K562 (cell line): ENCODE results near the gene CDK14. TPM values are rescaled to one million over a fixed set of nuclear protein-coding genes. Genes with fewer than 3 reads are reported as not detected.

Source experiments
- ATAC-seq: fragments of 200-7000 bp; cut with Tn5 transposase; 3 replicates; pipeline ENCODE4 v1.9.1; 2020; ENCODE audit warnings: moderate library complexity
- BruUV-seq: library from RNA; stranded (reverse); fragments of 400-500 nt; replicated peaks from 2 replicates; lab custom pipeline; 2021; lab: Mats Ljungman, UMichigan
- CTCF ChIA-PET: fragments of 300-600 bp; formaldehyde crosslinking; extraction: SDS; loops from one replicate; lab custom pipeline; 2021; ENCODE audit warnings: low intra/inter-chr PET ratio; lab: Yijun Ruan, JAX
- POLR2A ChIA-PET: fragments of 300-600, 350-650 bp; sonication (Branson Sonifier 250); formaldehyde crosslinking; extraction: SDS; loops from one replicate; lab custom pipeline; 2021; ENCODE audit warnings: antibody characterized with exemption, inconsistent platforms; lab: Yijun Ruan, JAX
- DNase-seq, 4 experiments: peaks; one replicate each; pipeline versions ENCODE4 v3.0.0 to v3.0.0-alpha.2; 2011 to 2018; ENCODE audit warnings: low spot score in 3 of 4, mixed read lengths in 3 of 4; ENCODE audit errors: extremely low read depth in 1 of 4
- FAIRE-seq: peaks from 2 replicates; lab custom pipeline; 2011; peaks lifted over from hg19 to GRCh38; lab: Jason Lieb, UNC
- H2AFZ ChIP-seq: 2 replicates; pipeline ENCODE4 v1.6.0; 2011; ENCODE audit warnings: low read depth, low read length, control low read depth, inconsistent platforms
- H3K27ac ChIP-seq: fragments of 200-600 bp; 3 replicates; pipeline ENCODE4 v1.8.0; 2011; ENCODE audit warnings: low read depth, mild to moderate bottlenecking, control low read depth, inconsistent platforms, low read length, moderate library complexity, mixed read lengths; ENCODE audit errors: extremely low read depth
- H3K27me3 ChIP-seq, 2 experiments: fragments of 300-600 bp in 1 of 2; 2 replicates in 1 of 2; 3 replicates in 1 of 2; pipeline versions ENCODE4 v1.6.0 to v1.8.0; 2011; ENCODE audit warnings: inconsistent platforms in 2 of 2, low read length in 2 of 2, mild to moderate bottlenecking in 1 of 2, mixed read lengths in 1 of 2, moderate library complexity in 1 of 2; ENCODE audit not compliant: control insufficient read depth in 2 of 2, insufficient read depth in 2 of 2
- H3K36me3 ChIP-seq: fragments of 300-600 bp; 3 replicates; pipeline ENCODE4 v1.8.0; 2011; ENCODE audit warnings: mild to moderate bottlenecking, low read length, inconsistent platforms; ENCODE audit not compliant: control insufficient read depth, insufficient read depth
- H3K4me1 ChIP-seq, 2 experiments: fragments of 200-600 bp in 1 of 2; replicated peaks in 1 of 2; 2 replicates in 1 of 2; 3 replicates in 1 of 2; pipeline versions ENCODE4 v1.5.1 to v1.8.0; 2011; ENCODE audit warnings: inconsistent platforms in 2 of 2, low read length in 2 of 2, mild to moderate bottlenecking in 1 of 2, mixed read lengths in 1 of 2, moderate library complexity in 1 of 2; ENCODE audit not compliant: control insufficient read depth in 2 of 2, insufficient read depth in 2 of 2
- H3K4me2 ChIP-seq: 2 replicates; pipeline ENCODE4 v1.6.1; 2011; ENCODE audit warnings: low read length, control low read depth, inconsistent platforms, mixed read lengths; ENCODE audit not compliant: insufficient read depth
- H3K4me3 ChIP-seq: fragments of 200-600 bp; sonication (generic), shearing (Covaris generic); 2 replicates; pipeline ENCODE4 v1.5.1; 2016; ENCODE audit warnings: control low read depth, inconsistent platforms
- H3K79me2 ChIP-seq: fragments of 200-600 bp; 3 replicates; pipeline ENCODE4 v1.8.0; 2011; ENCODE audit warnings: low read length, inconsistent platforms; ENCODE audit not compliant: control insufficient read depth, insufficient read depth
- H3K9ac ChIP-seq, 2 experiments: 2 replicates each; pipeline versions ENCODE4 v1.6.0 to v1.6.1; 2011; ENCODE audit warnings: low read depth in 2 of 2, low read length in 2 of 2, control low read depth in 1 of 2, inconsistent platforms in 1 of 2, mild to moderate bottlenecking in 1 of 2, mixed read lengths in 1 of 2; ENCODE audit not compliant: insufficient read depth in 1 of 2
- H3K9me1 ChIP-seq: one replicate; pipeline ENCODE4 v1.6.0; 2011; ENCODE audit warnings: inconsistent platforms, mild to moderate bottlenecking, low read length, moderate library complexity; ENCODE audit not compliant: control insufficient read depth, insufficient read depth
- H3K9me3 ChIP-seq: replicated peaks from 2 replicates; pipeline ENCODE4 v1.5.1; 2011; ENCODE audit warnings: low read depth, low read length, inconsistent platforms; ENCODE audit not compliant: control insufficient read depth, insufficient read depth
- H4K20me1 ChIP-seq: replicated peaks from 2 replicates; pipeline ENCODE4 v1.6.1; 2011; ENCODE audit warnings: low read length, inconsistent platforms, mixed read lengths; ENCODE audit not compliant: control insufficient read depth, insufficient read depth
- CBFB ChIP-seq: sonication (generic); formaldehyde crosslinking; IDR thresholded peaks from 2 replicates; pipeline ENCODE4 v1.4.0; 2020; ENCODE audit warnings: mild to moderate bottlenecking, missing genetic modification reagents
- CCAR2 ChIP-seq: fragments of 200-400 bp; formaldehyde crosslinking; IDR thresholded peaks from 2 replicates; pipeline ENCODE4 v1.6.1; 2017; ENCODE audit warnings: mild to moderate bottlenecking, low read depth, low read length
- CREB3L1 ChIP-seq: fragments of 450-650 bp; IDR thresholded peaks from 2 replicates; pipeline ENCODE4 v1.6.1; 2014; ENCODE audit warnings: low read depth, mild to moderate bottlenecking, moderate library complexity, borderline replicate concordance
- EWSR1 ChIP-seq: fragments of 450-650 bp; IDR thresholded peaks from 2 replicates; pipeline ENCODE4 v1.6.1; 2018; ENCODE audit warnings: borderline replicate concordance, mild to moderate bottlenecking, low read depth, moderate library complexity; ENCODE audit not compliant: partially characterized antibody
- GATAD2B ChIP-seq: fragments of 450-650 bp; IDR thresholded peaks from 2 replicates; pipeline ENCODE4 v1.6.1; 2017; ENCODE audit warnings: mild to moderate bottlenecking, borderline replicate concordance
- OTX1 ChIP-seq: fragments of 450-650 bp; formaldehyde crosslinking; IDR thresholded peaks from 2 replicates; pipeline ENCODE4 v1.4.0; 2022; ENCODE audit warnings: mild to moderate bottlenecking
- PRPF4 ChIP-seq: fragments of 200-400 bp; formaldehyde crosslinking; IDR thresholded peaks from one replicate; pipeline ENCODE4 v1.6.1; 2017; ENCODE audit warnings: low read length, low read depth, mild to moderate bottlenecking; ENCODE audit not compliant: insufficient read depth, poor library complexity, severe bottlenecking
- TCF7L2 ChIP-seq: fragments of 150-350 bp; IDR thresholded peaks from 2 replicates; pipeline ENCODE4 v1.6.1; 2016; ENCODE audit warnings: low read depth, mild to moderate bottlenecking, low read length, moderate library complexity
- ZC3H8 ChIP-seq: fragments of 450-650 bp; IDR thresholded peaks from 2 replicates; pipeline ENCODE4 v1.6.1; 2017
- ZFX ChIP-seq: sonication (generic); formaldehyde crosslinking; IDR thresholded peaks from 2 replicates; pipeline ENCODE4 v1.8.0; 2022; ENCODE audit warnings: mild to moderate bottlenecking, missing genetic modification reagents, moderate library complexity
- ZNF449 ChIP-seq: fragments of 250-450 bp; sonication (Bioruptor Pico); IDR thresholded peaks from 2 replicates; pipeline ENCODE4 v1.8.0; 2022; ENCODE audit warnings: moderate library complexity, mild to moderate bottlenecking, inconsistent platforms
- ZNF512 ChIP-seq: IDR thresholded peaks from 2 replicates; pipeline ENCODE4 v1.6.1; 2016; ENCODE audit warnings: missing genetic modification characterization, missing compliant biosample characterization
- ZNF668 ChIP-seq: fragments of 250-450 bp; sonication (Bioruptor Pico); IDR thresholded peaks from 2 replicates; pipeline ENCODE4 v1.8.0; 2022; ENCODE audit warnings: mild to moderate bottlenecking, inconsistent platforms
- WGBS: fragments of 100-300 bp; shearing (Covaris generic); methylation state at CpG from one replicate; pipeline ENCODE4 v1.1.6; 2016; ENCODE audit warnings: low coverage, mixed read lengths; ENCODE audit not compliant: insufficient coverage; ENCODE audit errors: missing lambda C conversion rate; 5-methylcytosine and 5-hydroxymethylcytosine counted together
- in situ Hi-C: fragments of 300-500 bp; cut with MboI; formaldehyde crosslinking; loops from 4 replicates; pipeline ENCODE4 v1.15.0; 2018; ENCODE audit warnings: inconsistent platforms, mixed read lengths
- intact Hi-C: fragments of 100-400 bp; cut with micrococcal nuclease; formaldehyde crosslinking; loops from 2 replicates; pipeline ENCODE4 v1.14.2; 2022
- polyA plus RNA-seq, 8 experiments: library from polyadenylated mRNA; depleted of rRNA in 4 of 8; stranded (reverse) in 5 of 8; unstranded in 3 of 8; fragments of >200 nt; fragmentation: Nextera tagmentation in 2 of 8; fragmentation: Illumina TruSeq in 1 of 8; extraction: Ambion mirVana in 2 of 8; extraction: Trizol in 1 of 8; gene quantifications; 2 replicates each; pipeline versions ENCODE4 v1.2.1 to v1.2.3, GENCODE V29; 2011 to 2014; ENCODE audit warnings: inconsistent platforms in 1 of 8, missing spikeins in 1 of 8
- total RNA-seq, 7 experiments: library from RNA; depleted of rRNA in 6 of 7; stranded (reverse); fragments of >200 nt in 6 of 7; fragmentation: Illumina TruSeq in 2 of 7; extraction: Trizol in 2 of 7; gene quantifications; 2 replicates each; pipeline versions ENCODE4 v1.2.1 to v1.2.3, GENCODE V29; 2011 to 2021; ENCODE audit warnings: low replicate concordance in 1 of 7

Gene CDK14
- total and polyA plus RNA-seq, 9 of the 15 experiments (the other 6 are each of a cell fraction or from before 2014, with no cell fraction given), result 0.03 to 0.91 (median 0.16) TPM

GRCh38 chr7:90645784-90646183 lies 49.7 kb downstream of the CDK14 start:
- Histone ChIP-seq H3K79me2 (no peaks in the 10 kb centered on the region), H3K27me3 (no peaks in the 10 kb centered on the region), H2AFZ (no peak overlapping the region), H3K27ac (no peak overlapping the region), H3K9ac (no peak overlapping the region), H3K4me2 (no peak overlapping the region), H3K4me3 (no peak overlapping the region), H3K9me3 (no peaks in the 10 kb centered on the region), H4K20me1 (no peaks in the 10 kb centered on the region), H3K4me1 (no peaks in the 10 kb centered on the region), H3K9me1 (no peaks in the 10 kb centered on the region), H3K36me3 (no peaks in the 10 kb centered on the region)
- ATAC-seq (no peak), FAIRE-seq (no peak), DNase-seq (no peak)
- CTCF ChIA-PET, result interaction anchor here (0.6 kb wide), 1 partner anchor 14 kb away, joined by 3 read pairs; no protein-coding TSS in a partner anchor
- POLR2A ChIA-PET, result no interaction called here
- in situ Hi-C loops (no loop called here), intact Hi-C loops (no loop called here)
- TF ChIP-seq EWSR1 (no peak), OTX1 (CRISPR knock-in tag) (no peak), ZNF449 (CRISPR knock-in tag) (no peak)
- 0% methylated on average over 1 of the region's 1 CpG for WGBS
- BruUV-seq, result no TSS peak

- Histone ChIP-seq H3K36me3 (no peaks in the 10 kb centered on the region), H3K9me1 (no peaks in the 10 kb centered on the region), H3K4me1 (no peaks in the 10 kb centered on the region), H4K20me1 (no peaks in the 10 kb centered on the region), H3K27me3 (no peaks in the 10 kb centered on the region), H3K4me3 (no peak overlapping the region), H2AFZ (no peak overlapping the region), H3K9ac (no peak overlapping the region), H3K27ac (no peak overlapping the region), H3K9me3 (no peaks in the 10 kb centered on the region), H3K4me2 (no peak overlapping the region), H3K79me2 (no peaks in the 10 kb centered on the region)
- ChIA-PET CTCF (no interaction called here), POLR2A (no interaction called here)
- in situ Hi-C loops (no loop called here), intact Hi-C loops (no loop called here)
- BruUV-seq, result no TSS peak
- no peak for FAIRE-seq
- no peak for DNase-seq
- ATAC-seq, result no peak
- WGBS, result 0% methylated on average over 2 of the region's 2 CpGs
- no peak for TF ChIP-seq GATAD2B
- TF ChIP-seq ZNF668, result no peak
- TF ChIP-seq PRPF4, result no peak
- no peak for TF ChIP-seq TCF7L2
- no peak for TF ChIP-seq ZFX (CRISPR knock-in tag)
- TF ChIP-seq CBFB (CRISPR knock-in tag), result no peak
- TF ChIP-seq ZNF512 (tag), result no peak
- TF ChIP-seq ZC3H8, result no peak
- no peak for TF ChIP-seq CCAR2
- no peak for TF ChIP-seq CREB3L1
These were observed 52.0 kb downstream of the CDK14 start for GRCh38 chr7:90648107-90648506.
